Lower lobe of right lung (tissue), 2 donors: ENCODE results near the gene GMEB2. TPM values are rescaled to one million over a fixed set of nuclear protein-coding genes. Genes with fewer than 3 reads are reported as not detected.

Experiments used
- ATAC-seq, 2 donors: fragments of 200-7000 bp; cut with Tn5 transposase; one replicate each; pipeline ENCODE4 v1.9.1; 2020 to 2022; ENCODE audit warnings: mild to moderate bottlenecking in 2 of 2, moderate library complexity in 2 of 2
- DNase-seq: peaks from one replicate; pipeline ENCODE4 v3.0.0-alpha.2; 2020
- H3K27ac ChIP-seq: fragments of 200-600 bp; one replicate; pipeline ENCODE4 v1.8.0; 2022
- H3K27me3 ChIP-seq: fragments of 200-600 bp; one replicate; pipeline ENCODE4 v1.8.0; 2022; ENCODE audit warnings: low read depth
- H3K36me3 ChIP-seq: fragments of 200-600 bp; one replicate; pipeline ENCODE4 v1.8.0; 2022; ENCODE audit warnings: mild to moderate bottlenecking
- H3K4me1 ChIP-seq: fragments of 200-600 bp; one replicate; pipeline ENCODE4 v1.8.0; 2022
- H3K4me3 ChIP-seq: fragments of 200-600 bp; one replicate; pipeline ENCODE4 v1.8.0; 2022; ENCODE audit warnings: mild to moderate bottlenecking
- H3K9me3 ChIP-seq: fragments of 200-600 bp; one replicate; pipeline ENCODE4 v1.8.0; 2022
- intact Hi-C: fragments of 100-400 bp; cut with DNase I; formaldehyde crosslinking; loops from one replicate; pipeline ENCODE4 v1.11.0; 2022
- total RNA-seq: library from RNA; stranded (reverse); fragmentation: NEBNext Ultra II Directional; extraction: Animal tissue kit (Norgen Biotek cat#: 25700); gene quantifications from one replicate; pipeline ENCODE4 v1.2.1, GENCODE V29; 2021
- TF ChIP-seq, protein P1 (sequence below): fragments of 200-600 bp; IDR thresholded peaks from one replicate; pipeline ENCODE4 v1.8.0; 2022; ENCODE audit warnings: antibody characterized with exemption, mild to moderate bottlenecking
- donor health status: DM: no; HTN: yes; CAD: no; lungs with severe emphysema.

GMEB2 gene
- total RNA-seq, 1 donor from 2014 or later: 9.7 TPM

DNA sequence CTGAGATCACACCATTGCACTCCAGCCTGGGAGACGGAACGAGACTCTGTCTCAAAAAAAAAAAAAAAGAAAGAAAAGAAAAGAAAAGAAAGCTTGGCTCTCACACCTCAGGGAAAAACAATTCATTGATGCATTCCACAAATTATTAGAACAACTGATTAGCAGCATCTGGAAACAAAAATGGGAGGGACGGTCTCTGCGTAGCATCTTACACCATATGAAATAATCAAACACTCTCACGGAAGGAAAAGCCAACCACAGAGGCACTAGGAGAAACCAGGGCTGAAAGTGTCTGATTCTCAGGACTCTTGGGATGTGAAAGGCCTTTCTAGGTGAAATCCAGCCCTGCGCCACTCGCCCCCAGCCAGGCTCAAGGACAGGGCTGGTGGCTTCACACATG lies 50.6 kb downstream of the GMEB2 start:
- ATAC-seq: no peak
- Histone ChIP-seq H3K27ac (no peak overlapping the region), H3K36me3 (peaks cover 12% of the 10 kb centered on the region), H3K4me3 (no peak overlapping the region), H3K4me1 (peaks cover 17% of the 10 kb centered on the region), H3K27me3 (peaks cover 8% of the 10 kb centered on the region), H3K9me3 (no peaks in the 10 kb centered on the region)
- TF ChIP-seq, protein P1, sequence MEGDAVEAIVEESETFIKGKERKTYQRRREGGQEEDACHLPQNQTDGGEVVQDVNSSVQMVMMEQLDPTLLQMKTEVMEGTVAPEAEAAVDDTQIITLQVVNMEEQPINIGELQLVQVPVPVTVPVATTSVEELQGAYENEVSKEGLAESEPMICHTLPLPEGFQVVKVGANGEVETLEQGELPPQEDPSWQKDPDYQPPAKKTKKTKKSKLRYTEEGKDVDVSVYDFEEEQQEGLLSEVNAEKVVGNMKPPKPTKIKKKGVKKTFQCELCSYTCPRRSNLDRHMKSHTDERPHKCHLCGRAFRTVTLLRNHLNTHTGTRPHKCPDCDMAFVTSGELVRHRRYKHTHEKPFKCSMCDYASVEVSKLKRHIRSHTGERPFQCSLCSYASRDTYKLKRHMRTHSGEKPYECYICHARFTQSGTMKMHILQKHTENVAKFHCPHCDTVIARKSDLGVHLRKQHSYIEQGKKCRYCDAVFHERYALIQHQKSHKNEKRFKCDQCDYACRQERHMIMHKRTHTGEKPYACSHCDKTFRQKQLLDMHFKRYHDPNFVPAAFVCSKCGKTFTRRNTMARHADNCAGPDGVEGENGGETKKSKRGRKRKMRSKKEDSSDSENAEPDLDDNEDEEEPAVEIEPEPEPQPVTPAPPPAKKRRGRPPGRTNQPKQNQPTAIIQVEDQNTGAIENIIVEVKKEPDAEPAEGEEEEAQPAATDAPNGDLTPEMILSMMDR: no peak
- DNase-seq: no peak
- intact Hi-C loops: no loop called here

DNA sequence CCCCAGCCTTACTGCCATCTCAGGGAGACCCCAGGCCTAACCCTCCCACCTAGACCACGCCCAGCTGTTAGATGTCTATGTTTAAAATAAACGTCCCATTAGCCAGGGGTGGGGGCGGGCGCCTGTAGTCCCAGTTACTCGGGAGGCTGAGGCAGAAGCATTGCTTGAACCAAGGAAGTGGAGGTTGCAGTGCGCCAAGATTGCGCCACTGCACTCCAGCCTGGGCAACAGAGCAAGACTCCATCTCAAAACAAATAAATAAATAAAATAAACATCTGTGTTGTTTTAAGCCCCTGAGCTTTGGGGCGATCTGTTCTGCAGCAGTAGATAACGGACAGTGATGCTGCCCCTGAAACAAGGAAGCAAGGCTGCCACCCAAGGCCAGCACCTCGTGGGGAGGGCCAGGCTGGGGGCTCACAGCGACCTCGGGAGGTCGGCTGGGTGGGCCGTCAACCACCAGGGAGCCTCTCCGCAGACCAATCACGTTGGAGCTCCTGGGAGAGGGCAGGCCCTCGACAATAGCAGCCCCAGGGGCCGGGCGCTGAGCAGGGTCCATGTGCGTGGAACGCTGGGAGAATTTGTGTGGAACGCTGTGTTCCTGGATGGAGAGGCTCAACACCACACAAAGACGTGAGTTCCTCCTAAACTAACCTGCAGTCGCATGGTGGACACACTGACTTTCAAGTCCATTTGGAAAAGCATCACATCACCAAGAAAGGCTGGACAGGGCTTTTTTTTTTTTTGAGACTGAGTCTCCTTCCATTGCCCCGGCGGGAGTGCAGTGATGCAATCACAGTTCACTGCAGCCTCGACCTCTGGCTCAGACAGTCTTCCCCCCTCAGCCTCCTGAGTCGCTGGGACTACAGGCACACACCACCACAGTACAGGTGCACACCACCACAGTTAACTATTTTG lies 51.8 kb downstream of the GMEB2 start:
- TF ChIP-seq, protein P1: no peak
- intact Hi-C loops: no loop called here
- Histone ChIP-seq H3K36me3 (peaks cover 12% of the 10 kb centered on the region), H3K4me3 (peak overlapping the region; percentile 86), H3K27me3 (peaks cover 8% of the 10 kb centered on the region), H3K9me3 (no peaks in the 10 kb centered on the region), H3K27ac (peak overlapping the region; percentile 94), H3K4me1 (peaks cover 17% of the 10 kb centered on the region)
- no peak for DNase-seq
- no peak for ATAC-seq

DNA sequence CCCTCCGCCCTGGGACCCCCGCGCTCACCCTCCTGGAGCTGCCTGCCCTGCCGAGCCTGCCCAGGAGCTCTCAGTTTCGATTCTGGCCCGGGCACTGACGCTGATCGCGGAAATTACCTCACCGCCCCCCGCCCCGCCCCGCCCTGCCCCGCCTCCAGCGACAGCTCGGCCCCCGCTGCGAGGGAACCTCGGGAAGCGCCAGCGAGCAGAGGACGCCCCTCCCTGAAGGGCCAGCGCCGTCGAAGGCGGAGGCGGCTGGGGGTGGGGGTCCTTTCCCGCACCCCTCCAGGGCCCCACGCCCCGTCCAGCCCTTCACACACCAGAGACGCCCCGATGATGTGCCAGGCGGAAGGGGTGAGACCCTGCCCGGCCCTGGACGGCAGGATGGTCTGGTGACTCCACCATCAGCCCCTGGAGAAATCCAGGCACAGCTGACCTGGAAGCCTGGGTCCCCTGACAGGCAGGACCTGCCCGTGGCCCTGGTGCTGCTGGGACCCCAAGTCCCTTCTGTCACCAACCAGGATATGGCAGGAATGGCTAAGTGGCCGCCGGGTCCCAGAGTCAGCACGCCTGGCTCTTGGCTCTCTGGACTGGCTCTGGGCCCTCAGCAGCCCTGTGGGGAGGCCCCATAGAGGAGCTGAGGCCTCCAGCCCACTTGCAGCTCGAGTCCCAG lies 52.6 kb downstream of the GMEB2 start, which contains the start of gene HELZ2:
TSS of gene HELZ2 (minus strand) at position 84 of the 673 bp plus-strand sequence. CDS start 1,854 bp downstream, outside the sequence.
- Histone ChIP-seq H3K27ac (peak within 1 kb of the TSS; percentile 94), H3K4me1 (peaks cover 17% of the 10 kb centered on the region), H3K27me3 (peaks cover 5% of the 10 kb centered on the region), H3K36me3 (peaks cover 12% of the 10 kb centered on the region), H3K4me3 (peak within 1 kb of the TSS; percentile 86), H3K9me3 (no peaks in the 10 kb centered on the region)
- ATAC-seq (peak; percentile 89 to 96), DNase-seq (peak; percentile 86)
- TF ChIP-seq, protein P1: no peak
- intact Hi-C loops: no loop called here

DNA sequence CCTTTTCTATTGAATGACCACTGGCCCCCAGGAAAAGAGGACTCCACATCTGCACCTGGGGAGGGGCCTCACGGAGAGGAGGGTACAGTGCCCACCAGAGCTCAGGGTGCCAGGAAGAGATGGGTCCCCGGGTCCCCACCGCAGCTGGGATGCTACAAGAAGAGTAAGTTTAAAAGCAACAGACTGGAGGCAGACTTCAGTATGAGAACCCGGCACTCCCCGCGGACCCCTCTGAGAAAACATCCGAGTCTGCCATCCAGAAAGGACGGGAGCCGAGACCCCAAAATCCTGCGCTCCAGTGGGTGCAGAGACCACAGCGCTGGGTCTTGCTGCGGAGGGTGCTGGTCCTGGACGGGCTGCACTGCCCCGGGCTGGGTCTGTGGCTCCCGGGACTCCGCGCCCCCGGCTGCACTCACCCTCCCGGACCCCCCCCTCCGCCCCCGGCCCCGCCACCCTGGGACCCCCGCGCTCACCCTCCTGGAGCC lies 53.2 kb downstream of the GMEB2 start:
- Histone ChIP-seq H3K9me3 (no peaks in the 10 kb centered on the region), H3K4me3 (peak overlapping the region; percentile 86), H3K4me1 (peaks cover 24% of the 10 kb centered on the region), H3K27ac (peak overlapping the region; percentile 94), H3K36me3 (peaks cover 12% of the 10 kb centered on the region), H3K27me3 (no peaks in the 10 kb centered on the region)
- DNase-seq (no peak), ATAC-seq (peak; percentile 52 to 57)
- TF ChIP-seq, protein P1: no peak
- intact Hi-C loops: no loop called here

DNA sequence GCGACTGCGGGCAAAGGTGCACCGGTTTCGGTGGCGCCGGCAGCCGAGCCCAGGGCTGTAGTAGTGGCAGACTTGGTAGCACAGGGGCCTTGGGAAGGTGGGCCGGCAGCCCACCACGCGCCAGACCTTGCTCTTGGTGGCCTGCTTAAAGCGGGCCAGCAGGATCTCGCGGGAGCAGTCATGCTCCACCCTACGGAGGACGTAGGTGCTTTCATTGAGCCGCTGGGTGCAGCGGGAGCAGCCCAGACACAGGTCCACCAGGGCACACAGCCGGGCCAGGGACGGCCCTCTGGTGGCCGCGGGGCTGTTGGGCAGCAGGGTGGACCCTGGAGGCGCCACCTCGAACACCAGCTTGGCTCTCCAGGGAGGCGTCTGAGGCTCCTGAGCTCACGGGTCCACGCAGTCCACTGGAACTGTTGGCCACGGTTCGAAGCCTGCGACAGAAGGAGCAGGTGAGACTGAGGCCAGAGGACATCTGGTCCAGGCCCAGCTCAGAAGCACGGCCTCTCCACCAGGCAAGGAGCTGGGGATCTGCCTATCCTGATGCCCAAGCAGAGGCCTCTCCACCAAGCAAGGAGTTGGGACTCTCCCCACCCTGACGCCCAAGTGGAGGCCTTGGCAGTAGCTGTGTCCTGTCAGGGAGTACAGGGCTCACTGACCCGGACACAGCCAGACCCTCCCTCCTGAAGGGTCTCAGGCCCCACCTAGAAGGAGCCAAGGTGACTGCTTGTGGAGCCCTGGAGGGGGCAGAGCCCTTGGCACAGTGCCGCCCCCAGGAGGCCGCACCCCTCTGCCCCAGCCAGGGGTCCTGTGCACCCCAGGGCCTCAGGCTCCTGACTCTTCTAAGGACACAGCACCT lies 53.9 kb downstream of the GMEB2 start:
- peak overlapping the region; percentile 94 for H3K27ac ChIP-seq
- TF ChIP-seq, protein P1: no peak
- no peaks in the 10 kb centered on the region for H3K27me3 ChIP-seq
- peaks cover 30% of the 10 kb centered on the region for H3K4me1 ChIP-seq
- ATAC-seq: peak; percentile 4 to 11
- H3K4me3 ChIP-seq: peak overlapping the region; percentile 86
- peaks cover 12% of the 10 kb centered on the region for H3K36me3 ChIP-seq
- DNase-seq: no peak
- no peaks in the 10 kb centered on the region for H3K9me3 ChIP-seq
- intact Hi-C loops: no loop called here
